ENCODE results near the gene CTSC. TPM values are rescaled to one million over a fixed set of nuclear protein-coding genes. Genes with fewer than 3 reads are reported as not detected.

The CTSC gene
- polyA plus RNA-seq, 1 of the 3 experiments (the other 2 are of a cell fraction) = 104 TPM

- TF ChIP-seq SMC3 (IDR thresholded peaks at IDR 0.05; ENCODE audit: low read depth, low read length) (no peak), RCOR1 (IDR thresholded peaks at IDR 0.05; ENCODE audit: low read length) (no peak), USF1 (IDR thresholded peaks at IDR 0.05; ENCODE audit: borderline replicate concordance, low read depth) (no peak)
Observed at GRCh38 chr11:88330826-88331428, 6.6 kb downstream of the CTSC start (continued).

- POLR2A ChIA-PET = interaction anchor here (0.6 kb wide), 1 partner anchor 8 kb away, joined by 3 read pairs; the partner anchor contains the start of gene CTSC
Observed at GRCh38 chr11:88329563-88330250, 7.8 kb downstream of the CTSC start.

More at GRCh38 chr11:88329563-88330250, 7.8 kb downstream of the CTSC start:
- H3K9me2 ChIP-seq = no peaks in the 10 kb centered on the region
- no peak overlapping the region for H3K9ac ChIP-seq
- H4K20me1 ChIP-seq (ENCODE audit: insufficient read depth) = no peaks in the 10 kb centered on the region
- no peaks in the 10 kb centered on the region for H3K9me3 ChIP-seq
- WGBS (ENCODE audit: low lambda C conversion rate) = 95% methylated on average over 8 of the region's 8 CpGs
- no peak for DNase-seq
- H3K79me2 ChIP-seq (ENCODE audit: insufficient read depth) = peaks cover 3% of the 10 kb centered on the region
- no peak for TF ChIP-seq REST (IDR thresholded peaks at IDR 0.05; ENCODE audit: low read depth, low read length)
- no peak for TF ChIP-seq FOXM1 (IDR thresholded peaks at IDR 0.05; ENCODE audit: low read depth)
- TF ChIP-seq PBX3 (IDR thresholded peaks at IDR 0.05) = no peak
- TF ChIP-seq FOXJ3 (CRISPR knock-in tag; IDR thresholded peaks at IDR 0.05) = no peak
- TF ChIP-seq JUND (IDR thresholded peaks at IDR 0.05) = no peak
- no peak for TF ChIP-seq TAF1 (IDR thresholded peaks at IDR 0.05; ENCODE audit: borderline replicate concordance, low read depth, low read length)
- TF ChIP-seq SIN3A (IDR thresholded peaks at IDR 0.05; ENCODE audit: borderline replicate concordance, low read depth, low read length) = no peak
- no peak for TF ChIP-seq EP300 (IDR thresholded peaks at IDR 0.05; ENCODE audit: borderline replicate concordance in 1 of 2, low read depth in 1 of 2, low read length in 1 of 2)
- no peak for TF ChIP-seq SMC3 (IDR thresholded peaks at IDR 0.05; ENCODE audit: low read depth, low read length)
- no peak for TF ChIP-seq ELF1 (IDR thresholded peaks at IDR 0.05)
- no peak for TF ChIP-seq YY1 (IDR thresholded peaks at IDR 0.05; ENCODE audit: low read depth)
- no peak for TF ChIP-seq FOSL2 (IDR thresholded peaks at IDR 0.05; ENCODE audit: borderline replicate concordance, low read depth)
- no peak for TF ChIP-seq USF2 (IDR thresholded peaks at IDR 0.05; ENCODE audit: borderline replicate concordance, low read depth, low read length)
- no peak for TF ChIP-seq RCOR1 (IDR thresholded peaks at IDR 0.05; ENCODE audit: low read length)
- no peaks in the 10 kb centered on the region for H3K27me3 ChIP-seq (ENCODE audit: insufficient read depth)
- H3K36me3 ChIP-seq (replicated peaks in 1 of 2; ENCODE audit: control insufficient read depth in 1 of 2, insufficient read depth in 2 of 2, low read length in 1 of 2) = peaks cover 33 to 41% of the 10 kb centered on the region in 2 experiments
- no peak overlapping the region for H3K4me2 ChIP-seq
- H3K4me3 ChIP-seq (ENCODE audit: low read depth in 2 of 2, low read length in 1 of 2) = no peak overlapping the region
- H3K27ac ChIP-seq (ENCODE audit: low read depth in 2 of 2, low read length in 1 of 2) = no peak overlapping the region
- no peaks in the 10 kb centered on the region for H3K4me1 ChIP-seq (ENCODE audit: control insufficient read depth in 1 of 2, insufficient read depth in 2 of 2, low read depth in 1 of 2, low read length in 1 of 2)
- no peak overlapping the region for H2AFZ ChIP-seq (ENCODE audit: low read depth)
- no peaks in the 10 kb centered on the region for H3F3A ChIP-seq (replicated peaks; ENCODE audit: insufficient read depth)
- CTCF ChIA-PET = interaction anchor here (0.7 kb wide), 1 partner anchor 8 kb away, joined by 3 read pairs; the partner anchor contains the start of gene CTSC
